PC-9 (cell line): ENCODE results near the gene CFI.

Experiments
- EZH2 ChIP-seq: fragments of 200-600 bp; sonication (generic); IDR thresholded peaks from 2 replicates; pipeline ENCODE4 v1.8.0; 2017; ENCODE audit warnings: antibody characterized with exemption, low read depth
- TF ChIP-seq, protein P1 (sequence below): fragments of 200-600 bp; sonication (generic); conservative IDR thresholded peaks from 2 replicates; pipeline ENCODE4 v1.6.1; 2017; ENCODE audit warnings: mixed run types, antibody characterized with exemption, mild to moderate bottlenecking, moderate library complexity

DNA sequence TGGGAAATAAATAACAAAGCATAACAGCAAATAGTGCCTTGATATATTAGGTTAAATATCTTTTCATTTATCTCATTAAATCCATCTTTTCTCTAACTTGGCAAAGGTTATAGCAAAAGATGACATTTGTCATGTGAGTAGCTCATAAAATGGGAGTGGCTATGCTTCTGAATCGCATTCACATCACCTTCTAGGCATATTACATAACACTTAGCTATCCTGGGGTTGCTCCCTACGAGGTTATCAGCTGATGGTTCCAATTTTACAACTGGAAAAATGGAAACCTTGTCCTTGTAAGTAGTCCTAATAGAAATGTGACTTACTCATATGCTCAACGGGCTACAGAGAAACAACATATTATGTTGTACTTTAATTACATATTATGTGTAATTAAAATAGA, 88.3 kb downstream of the CFI start:
- TF ChIP-seq, protein P1, sequence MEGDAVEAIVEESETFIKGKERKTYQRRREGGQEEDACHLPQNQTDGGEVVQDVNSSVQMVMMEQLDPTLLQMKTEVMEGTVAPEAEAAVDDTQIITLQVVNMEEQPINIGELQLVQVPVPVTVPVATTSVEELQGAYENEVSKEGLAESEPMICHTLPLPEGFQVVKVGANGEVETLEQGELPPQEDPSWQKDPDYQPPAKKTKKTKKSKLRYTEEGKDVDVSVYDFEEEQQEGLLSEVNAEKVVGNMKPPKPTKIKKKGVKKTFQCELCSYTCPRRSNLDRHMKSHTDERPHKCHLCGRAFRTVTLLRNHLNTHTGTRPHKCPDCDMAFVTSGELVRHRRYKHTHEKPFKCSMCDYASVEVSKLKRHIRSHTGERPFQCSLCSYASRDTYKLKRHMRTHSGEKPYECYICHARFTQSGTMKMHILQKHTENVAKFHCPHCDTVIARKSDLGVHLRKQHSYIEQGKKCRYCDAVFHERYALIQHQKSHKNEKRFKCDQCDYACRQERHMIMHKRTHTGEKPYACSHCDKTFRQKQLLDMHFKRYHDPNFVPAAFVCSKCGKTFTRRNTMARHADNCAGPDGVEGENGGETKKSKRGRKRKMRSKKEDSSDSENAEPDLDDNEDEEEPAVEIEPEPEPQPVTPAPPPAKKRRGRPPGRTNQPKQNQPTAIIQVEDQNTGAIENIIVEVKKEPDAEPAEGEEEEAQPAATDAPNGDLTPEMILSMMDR: no peak
- TF ChIP-seq EZH2: no peak
